ENCODE measurements around the gene STK32B. TPM values are rescaled to one million over a fixed set of nuclear protein-coding genes. Genes with fewer than 3 reads are reported as not detected.

Gene STK32B
- total and polyA plus RNA-seq, 2 of the 8 experiments (the other 6 are each of a cell fraction or from before 2014, with no cell fraction given), result 2.3 to 2.5 TPM

DNA sequence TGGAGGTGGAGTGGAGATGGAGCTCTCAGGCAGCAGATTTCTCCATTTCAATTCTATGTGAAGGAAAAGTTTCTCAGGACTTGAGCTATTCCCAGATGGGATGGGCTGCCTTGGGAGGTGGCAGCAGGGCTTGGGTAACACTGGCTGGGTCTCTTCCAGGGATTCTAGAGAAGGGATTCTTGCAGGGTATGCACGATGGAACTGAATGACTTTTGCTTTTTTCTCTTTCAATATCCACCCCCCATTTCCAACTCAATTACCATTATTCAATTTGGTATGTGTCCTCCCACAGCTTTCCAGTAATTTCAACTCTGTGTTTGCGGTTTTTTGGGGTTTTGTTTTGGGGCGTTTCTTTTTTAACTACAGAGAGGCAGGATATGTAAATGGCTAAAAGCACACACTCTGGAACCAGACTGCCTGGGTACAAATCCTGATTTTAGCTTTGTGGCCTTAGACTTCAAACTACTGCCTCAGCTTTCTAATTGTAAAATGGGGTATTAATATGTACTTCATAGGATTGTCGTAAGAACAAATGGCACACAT is 428.3 kb downstream of the STK32B start (continued):
- TF ChIP-seq, protein P1, sequence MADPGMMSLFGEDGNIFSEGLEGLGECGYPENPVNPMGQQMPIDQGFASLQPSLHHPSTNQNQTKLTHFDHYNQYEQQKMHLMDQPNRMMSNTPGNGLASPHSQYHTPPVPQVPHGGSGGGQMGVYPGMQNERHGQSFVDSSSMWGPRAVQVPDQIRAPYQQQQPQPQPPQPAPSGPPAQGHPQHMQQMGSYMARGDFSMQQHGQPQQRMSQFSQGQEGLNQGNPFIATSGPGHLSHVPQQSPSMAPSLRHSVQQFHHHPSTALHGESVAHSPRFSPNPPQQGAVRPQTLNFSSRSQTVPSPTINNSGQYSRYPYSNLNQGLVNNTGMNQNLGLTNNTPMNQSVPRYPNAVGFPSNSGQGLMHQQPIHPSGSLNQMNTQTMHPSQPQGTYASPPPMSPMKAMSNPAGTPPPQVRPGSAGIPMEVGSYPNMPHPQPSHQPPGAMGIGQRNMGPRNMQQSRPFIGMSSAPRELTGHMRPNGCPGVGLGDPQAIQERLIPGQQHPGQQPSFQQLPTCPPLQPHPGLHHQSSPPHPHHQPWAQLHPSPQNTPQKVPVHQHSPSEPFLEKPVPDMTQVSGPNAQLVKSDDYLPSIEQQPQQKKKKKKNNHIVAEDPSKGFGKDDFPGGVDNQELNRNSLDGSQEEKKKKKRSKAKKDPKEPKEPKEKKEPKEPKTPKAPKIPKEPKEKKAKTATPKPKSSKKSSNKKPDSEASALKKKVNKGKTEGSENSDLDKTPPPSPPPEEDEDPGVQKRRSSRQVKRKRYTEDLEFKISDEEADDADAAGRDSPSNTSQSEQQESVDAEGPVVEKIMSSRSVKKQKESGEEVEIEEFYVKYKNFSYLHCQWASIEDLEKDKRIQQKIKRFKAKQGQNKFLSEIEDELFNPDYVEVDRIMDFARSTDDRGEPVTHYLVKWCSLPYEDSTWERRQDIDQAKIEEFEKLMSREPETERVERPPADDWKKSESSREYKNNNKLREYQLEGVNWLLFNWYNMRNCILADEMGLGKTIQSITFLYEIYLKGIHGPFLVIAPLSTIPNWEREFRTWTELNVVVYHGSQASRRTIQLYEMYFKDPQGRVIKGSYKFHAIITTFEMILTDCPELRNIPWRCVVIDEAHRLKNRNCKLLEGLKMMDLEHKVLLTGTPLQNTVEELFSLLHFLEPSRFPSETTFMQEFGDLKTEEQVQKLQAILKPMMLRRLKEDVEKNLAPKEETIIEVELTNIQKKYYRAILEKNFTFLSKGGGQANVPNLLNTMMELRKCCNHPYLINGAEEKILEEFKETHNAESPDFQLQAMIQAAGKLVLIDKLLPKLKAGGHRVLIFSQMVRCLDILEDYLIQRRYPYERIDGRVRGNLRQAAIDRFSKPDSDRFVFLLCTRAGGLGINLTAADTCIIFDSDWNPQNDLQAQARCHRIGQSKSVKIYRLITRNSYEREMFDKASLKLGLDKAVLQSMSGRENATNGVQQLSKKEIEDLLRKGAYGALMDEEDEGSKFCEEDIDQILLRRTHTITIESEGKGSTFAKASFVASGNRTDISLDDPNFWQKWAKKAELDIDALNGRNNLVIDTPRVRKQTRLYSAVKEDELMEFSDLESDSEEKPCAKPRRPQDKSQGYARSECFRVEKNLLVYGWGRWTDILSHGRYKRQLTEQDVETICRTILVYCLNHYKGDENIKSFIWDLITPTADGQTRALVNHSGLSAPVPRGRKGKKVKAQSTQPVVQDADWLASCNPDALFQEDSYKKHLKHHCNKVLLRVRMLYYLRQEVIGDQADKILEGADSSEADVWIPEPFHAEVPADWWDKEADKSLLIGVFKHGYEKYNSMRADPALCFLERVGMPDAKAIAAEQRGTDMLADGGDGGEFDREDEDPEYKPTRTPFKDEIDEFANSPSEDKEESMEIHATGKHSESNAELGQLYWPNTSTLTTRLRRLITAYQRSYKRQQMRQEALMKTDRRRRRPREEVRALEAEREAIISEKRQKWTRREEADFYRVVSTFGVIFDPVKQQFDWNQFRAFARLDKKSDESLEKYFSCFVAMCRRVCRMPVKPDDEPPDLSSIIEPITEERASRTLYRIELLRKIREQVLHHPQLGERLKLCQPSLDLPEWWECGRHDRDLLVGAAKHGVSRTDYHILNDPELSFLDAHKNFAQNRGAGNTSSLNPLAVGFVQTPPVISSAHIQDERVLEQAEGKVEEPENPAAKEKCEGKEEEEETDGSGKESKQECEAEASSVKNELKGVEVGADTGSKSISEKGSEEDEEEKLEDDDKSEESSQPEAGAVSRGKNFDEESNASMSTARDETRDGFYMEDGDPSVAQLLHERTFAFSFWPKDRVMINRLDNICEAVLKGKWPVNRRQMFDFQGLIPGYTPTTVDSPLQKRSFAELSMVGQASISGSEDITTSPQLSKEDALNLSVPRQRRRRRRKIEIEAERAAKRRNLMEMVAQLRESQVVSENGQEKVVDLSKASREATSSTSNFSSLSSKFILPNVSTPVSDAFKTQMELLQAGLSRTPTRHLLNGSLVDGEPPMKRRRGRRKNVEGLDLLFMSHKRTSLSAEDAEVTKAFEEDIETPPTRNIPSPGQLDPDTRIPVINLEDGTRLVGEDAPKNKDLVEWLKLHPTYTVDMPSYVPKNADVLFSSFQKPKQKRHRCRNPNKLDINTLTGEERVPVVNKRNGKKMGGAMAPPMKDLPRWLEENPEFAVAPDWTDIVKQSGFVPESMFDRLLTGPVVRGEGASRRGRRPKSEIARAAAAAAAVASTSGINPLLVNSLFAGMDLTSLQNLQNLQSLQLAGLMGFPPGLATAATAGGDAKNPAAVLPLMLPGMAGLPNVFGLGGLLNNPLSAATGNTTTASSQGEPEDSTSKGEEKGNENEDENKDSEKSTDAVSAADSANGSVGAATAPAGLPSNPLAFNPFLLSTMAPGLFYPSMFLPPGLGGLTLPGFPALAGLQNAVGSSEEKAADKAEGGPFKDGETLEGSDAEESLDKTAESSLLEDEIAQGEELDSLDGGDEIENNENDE (IDR thresholded peaks at IDR 0.05; ENCODE audit: insufficient replicate concordance, low read length), result no peak
- TF ChIP-seq JUN (IDR thresholded peaks at IDR 0.05; ENCODE audit: low read depth, low read length) (no peak), CHD1 (IDR thresholded peaks at IDR 0.05; ENCODE audit: low read depth, low read length) (no peak), ASH2L (IDR thresholded peaks at IDR 0.05; ENCODE audit: low read length) (no peak), SIRT6 (IDR thresholded peaks at IDR 0.05; ENCODE audit: low read length) (no peak), EP300 (IDR thresholded peaks at IDR 0.05; ENCODE audit: borderline replicate concordance in 1 of 2, low read depth in 2 of 2, low read length in 2 of 2) (no peak), RAD21 (IDR thresholded peaks at IDR 0.05 in 1 of 2, conservative IDR thresholded peaks at IDR 0.05 in 1 of 2; ENCODE audit: low read depth in 2 of 2, low read length in 2 of 2) (no peak), SIN3A (conservative IDR thresholded peaks at IDR 0.05 in 1 of 2, IDR thresholded peaks at IDR 0.05 in 1 of 2; ENCODE audit: low read depth in 1 of 2, low read length in 2 of 2) (no peak)
- TF ChIP-seq, protein P2, sequence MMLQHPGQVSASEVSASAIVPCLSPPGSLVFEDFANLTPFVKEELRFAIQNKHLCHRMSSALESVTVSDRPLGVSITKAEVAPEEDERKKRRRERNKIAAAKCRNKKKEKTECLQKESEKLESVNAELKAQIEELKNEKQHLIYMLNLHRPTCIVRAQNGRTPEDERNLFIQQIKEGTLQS (IDR thresholded peaks at IDR 0.05; ENCODE audit: insufficient read depth, low read depth, low read length), result no peak

All from H1 (cell line).